Measurements from ENCODE around the gene CSTF1.

Gene CSTF1

GRCh38 chr20:56392132-56392880, at the start of gene CSTF1, which contains the start of gene AURKA:
Gene CSTF1, plus strand, starts transcription at chr20:56392645. Its CDS starts 2,908 bp downstream, at chr20:56395553.
Gene AURKA, minus strand, starts transcription at chr20:56392215. Its CDS starts 4,018 bp downstream, at chr20:56388197.
- DNase-seq (ENCODE audit: extremely low read depth, low read depth), result peak; percentile 97
- peak within 1 kb of the TSS; percentile 85 for H3K4me3 ChIP-seq (replicated peaks; ENCODE audit: low read depth, low read length)
- TF ChIP-seq, protein P1, sequence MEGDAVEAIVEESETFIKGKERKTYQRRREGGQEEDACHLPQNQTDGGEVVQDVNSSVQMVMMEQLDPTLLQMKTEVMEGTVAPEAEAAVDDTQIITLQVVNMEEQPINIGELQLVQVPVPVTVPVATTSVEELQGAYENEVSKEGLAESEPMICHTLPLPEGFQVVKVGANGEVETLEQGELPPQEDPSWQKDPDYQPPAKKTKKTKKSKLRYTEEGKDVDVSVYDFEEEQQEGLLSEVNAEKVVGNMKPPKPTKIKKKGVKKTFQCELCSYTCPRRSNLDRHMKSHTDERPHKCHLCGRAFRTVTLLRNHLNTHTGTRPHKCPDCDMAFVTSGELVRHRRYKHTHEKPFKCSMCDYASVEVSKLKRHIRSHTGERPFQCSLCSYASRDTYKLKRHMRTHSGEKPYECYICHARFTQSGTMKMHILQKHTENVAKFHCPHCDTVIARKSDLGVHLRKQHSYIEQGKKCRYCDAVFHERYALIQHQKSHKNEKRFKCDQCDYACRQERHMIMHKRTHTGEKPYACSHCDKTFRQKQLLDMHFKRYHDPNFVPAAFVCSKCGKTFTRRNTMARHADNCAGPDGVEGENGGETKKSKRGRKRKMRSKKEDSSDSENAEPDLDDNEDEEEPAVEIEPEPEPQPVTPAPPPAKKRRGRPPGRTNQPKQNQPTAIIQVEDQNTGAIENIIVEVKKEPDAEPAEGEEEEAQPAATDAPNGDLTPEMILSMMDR (IDR thresholded peaks at IDR 0.05; ENCODE audit: low read depth, low read length, missing control alignments), result no peak

GRCh38 chr20:56342783-56343182, 49.7 kb upstream of the CSTF1 start:
- TF ChIP-seq, protein P1 (IDR thresholded peaks at IDR 0.05; ENCODE audit: low read depth, low read length, missing control alignments), result no peak
- DNase-seq (ENCODE audit: extremely low read depth, low read depth), result no peak
- no peak overlapping the region for H3K4me3 ChIP-seq (replicated peaks; ENCODE audit: low read depth, low read length)

DNA sequence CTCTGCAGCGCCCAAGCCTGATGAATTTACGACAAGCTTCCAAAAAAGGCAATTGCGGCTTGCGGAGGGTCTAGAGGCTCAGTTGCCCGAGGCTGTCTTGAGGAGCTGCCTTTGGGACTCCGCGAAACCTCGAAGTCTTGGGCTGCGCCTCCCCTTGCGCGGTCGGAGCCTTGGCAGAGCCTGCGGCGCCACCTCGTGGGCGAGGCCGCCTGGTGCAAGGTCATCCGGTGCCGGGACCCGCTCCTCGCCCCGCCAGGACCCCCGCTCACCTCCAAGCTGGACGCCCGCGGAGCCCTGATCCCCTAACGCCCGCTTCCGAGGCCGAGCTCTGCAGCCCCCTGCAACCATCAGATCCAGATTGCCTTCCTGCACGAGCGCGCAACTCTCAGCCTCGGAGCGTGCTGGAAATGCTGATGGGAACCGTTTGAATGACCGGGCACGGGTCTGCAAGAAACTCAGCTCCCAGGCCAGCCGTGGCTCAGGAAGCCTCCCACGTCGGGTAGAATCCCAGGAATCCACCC, 48.5 kb upstream of the CSTF1 start:
- TF ChIP-seq, protein P1 (IDR thresholded peaks at IDR 0.05; ENCODE audit: low read depth, low read length, missing control alignments), result peak; percentile 80
- H3K4me3 ChIP-seq (replicated peaks; ENCODE audit: low read depth, low read length), result 0 out of 2 replicates have a peak overlapping the region, but pooled peaks have one; percentile 7
- no peak for DNase-seq (ENCODE audit: extremely low read depth, low read depth)

GRCh38 chr20:56345911-56346310, 46.5 kb upstream of the CSTF1 start:
- no peak for DNase-seq (ENCODE audit: extremely low read depth, low read depth)
- H3K4me3 ChIP-seq (replicated peaks; ENCODE audit: low read depth, low read length), result no peak overlapping the region
- TF ChIP-seq, protein P1 (IDR thresholded peaks at IDR 0.05; ENCODE audit: low read depth, low read length, missing control alignments), result no peak

- DNase-seq (ENCODE audit: extremely low read depth, low read depth), result no peak
- H3K4me3 ChIP-seq (replicated peaks; ENCODE audit: low read depth, low read length), result no peak overlapping the region
- TF ChIP-seq, protein P1 (IDR thresholded peaks at IDR 0.05; ENCODE audit: low read depth, low read length, missing control alignments), result no peak
These were observed 44.7 kb upstream of the CSTF1 start for GRCh38 chr20:56347628-56348304.

- TF ChIP-seq, protein P1 (IDR thresholded peaks at IDR 0.05; ENCODE audit: low read depth, low read length, missing control alignments), result no peak
- no peak overlapping the region for H3K4me3 ChIP-seq (replicated peaks; ENCODE audit: low read depth, low read length)
- no peak for DNase-seq (ENCODE audit: extremely low read depth, low read depth)
These were observed 44.1 kb upstream of the CSTF1 start for GRCh38 chr20:56348305-56348693.

All from HFF-Myc (cell line).